K562 (cell line): ENCODE data around the gene LENEP. TPM values are rescaled to one million over a fixed set of nuclear protein-coding genes. Genes with fewer than 3 reads are reported as not detected.
A peak's percentile ranks its signal among the peaks of the same experiment; 100 is the strongest.

Experiments used
- CLOCK ChIP-seq: fragments of 250-450 bp; sonication (Bioruptor Pico); IDR thresholded peaks from 2 replicates; pipeline ENCODE4 v1.4.0; 2020; ENCODE audit warnings: mild to moderate bottlenecking, moderate library complexity, borderline replicate concordance
- ETV5 ChIP-seq: sonication (generic); formaldehyde crosslinking; IDR thresholded peaks from 2 replicates; pipeline ENCODE4 v1.4.0; 2020; ENCODE audit warnings: low read depth, mild to moderate bottlenecking, missing genetic modification reagents
- HNRNPH1 ChIP-seq: fragments of 200-400 bp; formaldehyde crosslinking; optimal IDR thresholded peaks from 2 replicates; pipeline ENCODE3; 2017; ENCODE audit warnings: low read depth, mild to moderate bottlenecking, low read length, moderate library complexity
- NCOA2 ChIP-seq, 2 experiments: fragments of 450-650 bp; IDR thresholded peaks; 2 replicates each; pipeline ENCODE4 v1.6.1; 2018; ENCODE audit warnings: mild to moderate bottlenecking in 2 of 2, moderate library complexity in 1 of 2; ENCODE audit not compliant: partially characterized antibody in 2 of 2
- NUFIP1 ChIP-seq: fragments of 450-650 bp; IDR thresholded peaks from 2 replicates; pipeline ENCODE4 v1.6.1; 2018; ENCODE audit not compliant: partially characterized antibody
- POLR2G ChIP-seq: fragments of 200-400 bp; formaldehyde crosslinking; IDR thresholded peaks from 2 replicates; pipeline ENCODE4 v1.6.1; 2017; ENCODE audit warnings: low read depth, mild to moderate bottlenecking, antibody characterized with exemption, low read length, moderate library complexity
- TRIM25 ChIP-seq: fragments of 450-650 bp; IDR thresholded peaks from 2 replicates; pipeline ENCODE4 v1.7.0; 2016; ENCODE audit warnings: borderline replicate concordance
- TSHZ1 ChIP-seq: fragments of 250-450 bp; sonication (Bioruptor Pico); IDR thresholded peaks from 2 replicates; pipeline ENCODE4 v1.4.0; 2020; ENCODE audit warnings: mild to moderate bottlenecking, moderate library complexity
- ZNF407 ChIP-seq: fragments of 450-650 bp; IDR thresholded peaks from 2 replicates; pipeline ENCODE4 v1.6.1; 2016; ENCODE audit warnings: low read depth
- ZNF77 ChIP-seq: fragments of 250-450 bp; sonication (Bioruptor Pico); IDR thresholded peaks from 2 replicates; pipeline ENCODE4 v1.5.0; 2020
- polyA plus RNA-seq, 8 experiments: library from polyadenylated mRNA; depleted of rRNA in 4 of 8; stranded (reverse) in 5 of 8; unstranded in 3 of 8; fragments of >200 nt; fragmentation: Nextera tagmentation in 2 of 8; fragmentation: Illumina TruSeq in 1 of 8; extraction: Ambion mirVana in 2 of 8; extraction: Trizol in 1 of 8; gene quantifications; 2 replicates each; pipeline versions ENCODE4 v1.2.1 to v1.2.3, GENCODE V29; 2011 to 2014; ENCODE audit warnings: inconsistent platforms in 1 of 8, missing spikeins in 1 of 8
- total RNA-seq, 7 experiments: library from RNA; depleted of rRNA in 6 of 7; stranded (reverse); fragments of >200 nt in 6 of 7; fragmentation: Illumina TruSeq in 2 of 7; extraction: Trizol in 2 of 7; gene quantifications; 2 replicates each; pipeline versions ENCODE4 v1.2.1 to v1.2.3, GENCODE V29; 2011 to 2021; ENCODE audit warnings: low replicate concordance in 1 of 7

LENEP gene
- total and polyA plus RNA-seq, 9 of the 15 experiments (the other 6 are each of a cell fraction or from before 2014, with no cell fraction given) = 0.23 to 0.87 (median 0.67) TPM; not detected in 5

- TF ChIP-seq CLOCK (no peak), TRIM25 (no peak), NUFIP1 (peak; percentile 96), ZNF77 (no peak), POLR2G (peak; percentile 92), TSHZ1 (0 out of 2 replicates have a peak, but pooled peaks have one; percentile 8), ETV5 (CRISPR knock-in tag) (peak; percentile 67; the same call in 1 of the 2 replicates), NCOA2 (IDR thresholded peaks at IDR 0.05; ENCODE audit: partially characterized antibody in 2 of 2) (no peak), HNRNPH1 (no peak), ZNF407 (no peak)
Measured at GRCh38 chr1:155000726-155001424, 7.5 kb downstream of the LENEP start (continued).
